GM20000 (cell line): ENCODE data around the gene DUSP22.
"Not testable (repeated sequence)": the region's sequence is repeated elsewhere in the genome, so short reads cannot be mapped to it uniquely, and the experiment has no call there.

Experiments used
- DNase-seq: peaks from one replicate; pipeline ENCODE4 v3.0.0; 2012; ENCODE audit warnings: low spot score
- TF ChIP-seq, protein P1 (sequence below): IDR thresholded peaks from 2 replicates; pipeline ENCODE4 v1.5.1; 2012; ENCODE audit warnings: mild to moderate bottlenecking, control low read depth; ENCODE audit errors: extremely low read depth, missing control alignments

Gene DUSP22

DNA sequence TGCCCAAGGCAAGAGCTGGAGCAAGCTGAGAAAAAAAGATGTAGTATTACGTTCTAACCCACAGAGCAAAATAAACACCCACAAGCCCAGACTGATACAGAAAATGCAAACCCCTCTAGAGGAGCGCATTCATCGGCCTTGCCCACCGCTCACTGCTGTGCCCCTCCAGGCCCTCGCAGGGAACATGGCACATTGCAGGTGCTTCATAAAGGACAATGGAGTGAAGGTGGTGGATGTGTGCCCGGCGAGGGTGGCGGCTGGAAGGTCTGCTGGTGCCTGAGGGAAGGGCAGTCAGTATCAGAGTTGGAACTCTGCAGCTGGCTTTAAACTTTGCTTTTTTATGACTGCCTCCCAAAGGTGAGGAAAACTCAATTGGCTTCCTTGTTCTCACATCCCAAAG is 80.7 kb downstream of the DUSP22 start:
- TF ChIP-seq, protein P1, sequence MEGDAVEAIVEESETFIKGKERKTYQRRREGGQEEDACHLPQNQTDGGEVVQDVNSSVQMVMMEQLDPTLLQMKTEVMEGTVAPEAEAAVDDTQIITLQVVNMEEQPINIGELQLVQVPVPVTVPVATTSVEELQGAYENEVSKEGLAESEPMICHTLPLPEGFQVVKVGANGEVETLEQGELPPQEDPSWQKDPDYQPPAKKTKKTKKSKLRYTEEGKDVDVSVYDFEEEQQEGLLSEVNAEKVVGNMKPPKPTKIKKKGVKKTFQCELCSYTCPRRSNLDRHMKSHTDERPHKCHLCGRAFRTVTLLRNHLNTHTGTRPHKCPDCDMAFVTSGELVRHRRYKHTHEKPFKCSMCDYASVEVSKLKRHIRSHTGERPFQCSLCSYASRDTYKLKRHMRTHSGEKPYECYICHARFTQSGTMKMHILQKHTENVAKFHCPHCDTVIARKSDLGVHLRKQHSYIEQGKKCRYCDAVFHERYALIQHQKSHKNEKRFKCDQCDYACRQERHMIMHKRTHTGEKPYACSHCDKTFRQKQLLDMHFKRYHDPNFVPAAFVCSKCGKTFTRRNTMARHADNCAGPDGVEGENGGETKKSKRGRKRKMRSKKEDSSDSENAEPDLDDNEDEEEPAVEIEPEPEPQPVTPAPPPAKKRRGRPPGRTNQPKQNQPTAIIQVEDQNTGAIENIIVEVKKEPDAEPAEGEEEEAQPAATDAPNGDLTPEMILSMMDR, result no peak
- no peak for DNase-seq

DNA sequence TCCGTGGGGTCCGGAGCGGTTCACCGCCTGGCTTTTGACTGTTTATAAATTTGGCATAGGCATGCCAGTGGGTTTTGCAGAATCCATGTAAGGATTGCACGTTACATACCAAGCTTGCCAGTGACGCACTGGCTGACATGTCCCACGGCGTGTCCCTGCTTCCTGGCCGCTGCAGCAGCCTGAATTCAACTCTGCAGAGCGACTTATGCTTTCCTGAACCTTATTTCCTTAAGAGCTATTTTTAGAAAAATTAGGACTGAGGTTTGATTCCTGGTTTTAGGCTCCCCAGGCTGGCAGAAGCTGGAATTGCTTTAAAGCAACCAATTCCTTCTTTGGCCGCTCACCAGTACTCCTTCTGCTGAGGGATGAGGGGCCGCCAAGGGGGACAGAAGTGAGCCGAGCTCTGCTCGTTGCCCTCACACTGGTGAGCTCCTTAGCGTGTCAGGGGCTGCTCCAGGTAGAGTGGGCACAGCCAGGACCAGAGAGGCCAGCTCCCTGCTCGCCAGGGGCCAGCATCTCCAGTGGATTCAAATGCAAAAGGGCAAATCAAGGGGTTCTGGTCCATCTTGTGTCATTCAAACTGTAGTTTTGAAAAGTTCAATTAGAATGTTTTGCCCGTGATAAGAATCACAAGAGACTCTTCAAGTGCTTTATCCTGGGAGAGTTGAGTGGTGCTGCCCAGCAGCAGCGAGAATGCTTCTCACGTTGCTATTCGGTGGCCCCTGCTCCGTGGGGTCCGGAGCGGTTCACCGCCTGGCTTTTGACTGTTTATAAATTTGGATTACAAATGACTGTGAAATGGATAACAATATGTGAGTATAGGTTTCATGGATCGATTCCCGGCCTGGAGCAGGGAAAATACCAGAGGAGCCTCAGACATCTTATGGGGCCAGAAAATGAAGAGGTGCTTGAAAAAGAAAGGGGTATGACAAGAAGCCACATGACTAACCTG is 81.8 kb downstream of the DUSP22 start:
- TF ChIP-seq, protein P1, result no peak
- no peak for DNase-seq

DNA sequence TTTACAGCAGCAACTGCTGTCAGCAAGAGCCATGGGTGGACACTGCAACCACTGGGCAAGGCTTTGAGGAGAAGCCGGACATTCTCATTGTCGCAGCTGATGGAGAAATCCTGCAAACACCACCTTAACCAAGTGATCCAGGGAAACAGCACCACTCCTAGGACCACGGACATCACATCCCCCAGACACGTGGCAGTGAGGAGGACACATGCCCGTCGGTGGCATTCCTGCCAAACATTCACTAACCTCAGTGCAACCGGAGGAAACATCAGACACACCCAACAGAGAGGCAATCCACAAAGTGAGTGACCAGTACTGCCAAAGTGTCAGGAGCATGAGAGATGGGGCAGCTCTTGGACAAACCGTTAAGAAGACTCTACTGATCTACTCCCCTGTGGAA is 82.7 kb downstream of the DUSP22 start:
- DNase-seq, result no peak
- TF ChIP-seq, protein P1, result no peak

DNA sequence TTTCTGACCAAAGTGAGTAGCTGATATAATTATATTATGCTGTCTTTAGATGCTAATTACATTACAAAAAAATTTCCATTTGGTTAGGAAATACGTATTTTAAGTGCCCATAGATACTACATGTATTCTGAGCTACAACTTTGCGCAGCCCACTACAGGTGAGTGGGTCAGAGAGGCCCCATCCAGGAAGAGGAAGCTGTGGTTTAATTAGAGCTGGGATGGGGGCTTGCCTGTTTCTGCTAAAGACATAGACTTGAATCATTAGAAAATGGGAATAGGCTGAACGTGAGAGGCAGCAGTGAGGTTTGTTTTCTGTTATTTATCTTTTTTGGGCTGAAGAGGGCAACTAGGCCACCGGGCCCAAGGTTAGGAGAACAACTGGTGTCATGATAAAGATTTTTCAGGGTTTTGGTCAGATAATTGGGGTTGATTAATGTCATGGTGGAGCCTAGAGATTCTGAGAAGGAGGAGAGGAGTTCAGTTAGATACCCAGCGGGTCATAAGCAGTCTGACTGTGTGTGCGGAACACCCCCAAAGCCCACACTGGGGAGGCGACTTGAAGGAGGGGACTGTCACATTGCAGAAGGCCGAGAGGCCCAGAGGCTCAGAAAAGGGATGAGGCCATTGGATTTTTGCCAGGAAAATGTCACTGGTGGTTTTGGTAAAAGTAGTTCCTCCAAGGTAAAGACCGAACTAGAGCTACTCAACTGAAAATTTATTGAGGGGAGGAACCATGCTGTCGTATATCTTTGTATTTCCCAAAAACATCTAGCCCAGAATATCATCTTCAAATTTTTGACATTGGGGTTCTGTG is 84.7 kb downstream of the DUSP22 start:
- DNase-seq, result no peak
- TF ChIP-seq, protein P1, result no peak

DNA sequence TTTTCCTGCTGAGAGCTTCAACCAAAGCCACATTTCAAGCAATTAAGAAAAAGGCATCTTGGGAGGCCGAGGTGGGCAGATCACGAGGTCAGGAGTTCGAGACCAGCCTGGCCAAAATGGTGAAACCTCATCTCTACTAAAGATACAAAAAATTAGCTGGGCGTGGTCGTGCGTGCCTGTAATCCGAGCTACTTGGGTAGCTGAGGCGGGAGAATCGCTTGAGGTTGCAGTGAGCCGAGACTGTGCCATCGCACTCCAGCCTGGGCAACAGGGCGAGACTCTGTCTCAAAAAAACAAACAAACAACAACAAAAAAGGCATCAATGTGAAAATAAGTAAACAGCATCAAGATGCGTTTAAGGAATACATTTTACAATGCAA is 85.3 kb downstream of the DUSP22 start:
- DNase-seq, result not testable (repeated sequence)

DNA sequence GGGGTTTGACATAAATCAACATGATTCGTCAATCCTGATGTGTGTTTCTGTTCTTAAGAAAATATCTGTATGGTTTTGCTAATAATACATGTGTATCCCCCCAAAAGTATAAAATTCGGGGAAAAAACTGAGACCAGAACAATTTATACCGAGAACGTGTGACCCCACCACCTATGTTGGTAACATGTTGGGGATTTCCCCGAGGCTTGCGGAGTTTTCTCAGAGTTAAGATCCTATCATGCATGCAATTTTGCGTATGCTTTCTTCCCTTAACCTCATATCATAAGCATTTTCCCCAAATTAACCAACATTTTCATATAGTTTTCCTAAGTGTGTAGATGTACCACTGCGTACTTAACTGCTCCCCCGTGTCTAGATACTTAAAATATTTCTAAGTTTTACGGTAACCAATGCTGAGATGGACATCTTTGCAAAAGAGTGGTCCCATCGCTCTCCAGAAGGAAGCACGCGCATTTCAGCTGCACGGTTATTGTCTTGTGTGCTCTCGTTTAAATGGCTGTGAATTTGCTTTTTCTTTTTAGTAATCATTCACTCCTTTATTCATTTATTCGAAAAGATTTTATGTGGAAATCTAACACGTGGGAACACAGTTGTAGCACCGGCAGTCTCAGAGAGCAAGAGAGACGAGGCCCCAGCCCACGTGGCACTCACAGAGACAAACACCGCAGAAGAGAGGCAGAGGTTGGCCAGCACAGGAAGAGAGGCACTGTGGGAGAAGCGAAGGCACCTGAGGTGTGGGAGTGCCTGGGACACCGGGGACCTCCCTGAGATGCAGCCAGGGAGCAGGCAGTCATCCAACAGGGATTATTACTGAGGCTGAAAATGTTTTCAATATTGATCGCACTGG is 86.0 kb downstream of the DUSP22 start:
- peak; percentile 79 for DNase-seq
- TF ChIP-seq, protein P1, result no peak

DNA sequence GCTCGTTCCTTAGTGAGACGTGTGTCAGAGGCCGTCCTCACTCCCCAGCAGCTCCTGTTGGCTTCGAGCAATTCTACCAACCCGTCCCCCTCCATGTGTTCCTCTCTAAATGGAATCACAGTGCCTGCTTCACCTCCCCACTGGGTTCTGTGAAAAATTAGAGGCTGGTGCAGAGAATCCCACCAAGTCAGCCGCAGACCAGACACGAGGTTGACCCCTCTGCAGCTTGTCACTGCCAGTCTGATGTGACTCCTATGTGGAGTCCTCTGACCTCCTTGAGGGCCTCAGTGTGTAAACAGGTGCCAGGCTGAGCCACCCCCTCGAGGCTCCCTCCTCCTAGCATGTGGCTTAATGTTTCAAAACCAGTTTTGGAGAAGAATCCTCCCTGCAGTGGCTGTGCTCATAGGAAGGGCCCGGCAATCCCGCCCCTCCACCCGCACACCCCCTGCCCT is 86.7 kb downstream of the DUSP22 start:
- no peak for DNase-seq
- TF ChIP-seq, protein P1, result no peak
